AG04449 (cell line): Measurements from ENCODE around the gene EHMT1.

ENCODE experiments used
- CTCF ChIA-PET: fragments of 350-600 bp; formaldehyde crosslinking; extraction: SDS; loops from one replicate; lab custom pipeline; 2021; ENCODE audit warnings: antibody characterized with exemption; lab: Yijun Ruan, JAX
- POLR2A ChIA-PET: fragments of 400-600, 350-600 bp; formaldehyde crosslinking; extraction: SDS; loops from one replicate; lab custom pipeline; 2020; ENCODE audit warnings: antibody characterized with exemption, inconsistent platforms; lab: Yijun Ruan, JAX
- DNase-seq: peaks from one replicate; pipeline ENCODE4 v3.0.0-alpha.2; 2010; ENCODE audit warnings: low read depth, low spot score
- H3K4me3 ChIP-seq: 2 replicates; pipeline ENCODE4 v1.5.1; 2011; ENCODE audit warnings: low read depth, mild to moderate bottlenecking, control low read depth, low read length
- CTCF ChIP-seq: IDR thresholded peaks from one replicate; pipeline ENCODE4 v1.5.1; 2011; ENCODE audit warnings: mild to moderate bottlenecking, moderate library complexity, low read length, control low read depth, inconsistent platforms; ENCODE audit not compliant: insufficient read depth; ENCODE audit errors: missing control alignments

EHMT1 gene

GRCh38 chr9:137690930-137691645 lies 72.3 kb downstream of the EHMT1 start:
- POLR2A ChIA-PET, result no interaction called here
- CTCF ChIA-PET, result interaction anchor here (1.0 to 3.4 kb wide), 4 partner anchors 18 to 72 kb away, joined by 4 to 18 read pairs (median 6); partner anchors contain the start of gene EHMT1
- no peak for TF ChIP-seq CTCF
- no peak overlapping the region for H3K4me3 ChIP-seq
- DNase-seq, result no peak

- ChIA-PET POLR2A (no interaction called here), CTCF (interaction anchor here (3.4 kb wide), 1 partner anchor 19 kb away, joined by 18 read pairs; no protein-coding TSS in a partner anchor)
- H3K4me3 ChIP-seq, result no peak overlapping the region
- DNase-seq, result no peak
- no peak for TF ChIP-seq CTCF
Observed at GRCh38 chr9:137691646-137692351, 73.0 kb downstream of the EHMT1 start.

- H3K4me3 ChIP-seq, result no peak overlapping the region
- ChIA-PET CTCF (interaction anchor here (0.6 to 2.3 kb wide), 6 partner anchors 15 to 55 kb away, joined by 3 to 13 read pairs (median 4); no protein-coding TSS in a partner anchor), POLR2A (no interaction called here)
- no peak for DNase-seq
- no peak for TF ChIP-seq CTCF
Observed at GRCh38 chr9:137694236-137694959, 75.6 kb downstream of the EHMT1 start.

GRCh38 chr9:137694962-137695875 lies 76.4 kb downstream of the EHMT1 start:
- DNase-seq, result no peak
- POLR2A ChIA-PET, result no interaction called here
- peak; percentile 66 for TF ChIP-seq CTCF
- CTCF ChIA-PET, result interaction anchor here (0.6 to 2.3 kb wide), 8 partner anchors 13 to 55 kb away, joined by 3 to 13 read pairs (median 4); no protein-coding TSS in a partner anchor
- H3K4me3 ChIP-seq, result no peak overlapping the region

- DNase-seq, result no peak
- TF ChIP-seq CTCF, result no peak
- POLR2A ChIA-PET, result no interaction called here
- CTCF ChIA-PET, result interaction anchor here (1.2 to 2.3 kb wide), 7 partner anchors 12 to 48 kb away, joined by 3 to 13 read pairs (median 4); no protein-coding TSS in a partner anchor
- H3K4me3 ChIP-seq, result no peak overlapping the region
Observed at GRCh38 chr9:137696136-137696925, 77.5 kb downstream of the EHMT1 start.
